Measurements from ENCODE around the gene ZNHIT1.
A peak's percentile ranks its signal among the peaks of the same experiment; 100 is the strongest.

The ZNHIT1 gene

DNA sequence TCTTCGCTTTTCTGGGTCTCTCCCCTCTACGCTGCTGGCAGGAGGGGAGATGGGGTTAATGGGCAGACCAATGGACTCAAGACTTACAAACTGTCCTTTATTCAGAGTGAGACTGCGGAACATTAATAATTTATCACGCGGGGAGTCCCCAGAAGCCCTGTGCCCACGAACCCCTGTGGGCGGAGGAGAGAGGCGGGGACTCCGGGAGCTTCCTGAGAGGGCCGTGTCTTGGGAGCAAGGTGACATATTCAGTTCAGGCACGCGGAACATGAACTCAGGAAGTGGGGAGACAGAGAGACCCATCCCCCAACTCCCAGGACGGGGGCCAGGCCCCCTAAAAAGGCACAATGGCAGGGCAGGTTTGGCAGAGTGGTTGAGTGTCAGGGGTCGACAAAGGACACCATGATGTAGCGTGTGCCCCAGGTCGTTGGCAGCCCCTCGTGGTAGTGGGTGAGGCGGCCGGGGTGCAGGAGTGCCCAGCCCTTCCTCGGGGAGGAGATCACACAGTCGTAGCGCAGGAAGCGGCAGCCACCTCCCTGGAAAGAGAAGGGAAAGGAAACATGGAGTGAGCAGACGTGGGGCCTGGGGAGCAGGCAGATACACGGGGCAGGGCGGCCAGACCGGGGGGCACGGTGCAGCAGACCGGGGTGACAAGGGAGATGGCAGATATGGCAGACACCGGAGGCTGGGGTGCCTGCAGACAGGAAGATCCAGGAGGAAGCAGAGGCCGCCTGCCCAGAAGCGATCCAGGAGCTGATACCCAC, 11.9 kb upstream of the ZNHIT1 start:
- Histone ChIP-seq H3K27ac (ENCODE audit: low read depth, low read length) (no peak overlapping the region), H3K27me3 (ENCODE audit: insufficient read depth, low read length) (peaks cover 17% of the 10 kb centered on the region), H2AFZ (ENCODE audit: low read length, unreplicated experiment) (no peak overlapping the region), H3K36me3 (ENCODE audit: insufficient read depth, low read length) (peaks cover 2% of the 10 kb centered on the region; the same call in 1 of the 2 replicates), H3K4me1 (ENCODE audit: control insufficient read depth, insufficient read depth, low read length, unreplicated experiment) (peaks cover 6% of the 10 kb centered on the region), H3K4me3 (ENCODE audit: low read depth, low read length) (no peak overlapping the region), H3K79me2 (ENCODE audit: control insufficient read depth, insufficient read depth, low read length, unreplicated experiment) (no peaks in the 10 kb centered on the region)

DNA sequence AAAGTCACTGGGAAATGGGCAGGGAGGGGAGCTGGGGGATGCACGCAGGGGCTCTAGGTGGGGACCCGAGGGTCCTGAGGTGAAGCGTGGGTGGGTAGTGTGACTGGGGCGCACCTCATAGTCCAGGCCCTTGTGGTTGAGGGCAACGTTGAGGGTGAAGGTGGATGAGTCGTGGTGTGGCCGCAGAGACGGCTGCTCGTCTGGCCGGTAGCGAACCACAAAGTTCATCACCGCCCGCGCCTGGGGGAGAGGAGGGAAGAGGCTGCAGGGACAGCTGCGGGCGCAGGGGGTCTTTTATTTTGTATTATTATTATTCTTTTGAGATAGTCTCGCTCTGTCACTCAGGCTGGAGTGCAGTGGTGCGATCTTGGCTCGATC, 11.3 kb upstream of the ZNHIT1 start:
- Histone ChIP-seq H3K36me3 (ENCODE audit: insufficient read depth, low read length) (peaks cover 2% of the 10 kb centered on the region; the same call in 1 of the 2 replicates), H3K27me3 (ENCODE audit: insufficient read depth, low read length) (peaks cover 12% of the 10 kb centered on the region), H3K4me3 (ENCODE audit: low read depth, low read length) (no peak overlapping the region), H2AFZ (ENCODE audit: low read length, unreplicated experiment) (no peak overlapping the region), H3K79me2 (ENCODE audit: control insufficient read depth, insufficient read depth, low read length, unreplicated experiment) (no peaks in the 10 kb centered on the region), H3K27ac (ENCODE audit: low read depth, low read length) (no peak overlapping the region), H3K4me1 (ENCODE audit: control insufficient read depth, insufficient read depth, low read length, unreplicated experiment) (peaks cover 6% of the 10 kb centered on the region)

GRCh38 chr7:101207459-101207858, 10.5 kb upstream of the ZNHIT1 start:
- H3K79me2 ChIP-seq (ENCODE audit: control insufficient read depth, insufficient read depth, low read length, unreplicated experiment) = no peaks in the 10 kb centered on the region
- peaks cover 2% of the 10 kb centered on the region; the same call in 1 of the 2 replicates for H3K36me3 ChIP-seq (ENCODE audit: insufficient read depth, low read length)
- H3K27ac ChIP-seq (ENCODE audit: low read depth, low read length) = no peak overlapping the region
- no peak overlapping the region for H3K4me3 ChIP-seq (ENCODE audit: low read depth, low read length)
- H2AFZ ChIP-seq (ENCODE audit: low read length, unreplicated experiment) = no peak overlapping the region
- H3K27me3 ChIP-seq (ENCODE audit: insufficient read depth, low read length) = peaks cover 4% of the 10 kb centered on the region; the same call in 1 of the 2 replicates
- H3K4me1 ChIP-seq (ENCODE audit: control insufficient read depth, insufficient read depth, low read length, unreplicated experiment) = no peaks in the 10 kb centered on the region

DNA sequence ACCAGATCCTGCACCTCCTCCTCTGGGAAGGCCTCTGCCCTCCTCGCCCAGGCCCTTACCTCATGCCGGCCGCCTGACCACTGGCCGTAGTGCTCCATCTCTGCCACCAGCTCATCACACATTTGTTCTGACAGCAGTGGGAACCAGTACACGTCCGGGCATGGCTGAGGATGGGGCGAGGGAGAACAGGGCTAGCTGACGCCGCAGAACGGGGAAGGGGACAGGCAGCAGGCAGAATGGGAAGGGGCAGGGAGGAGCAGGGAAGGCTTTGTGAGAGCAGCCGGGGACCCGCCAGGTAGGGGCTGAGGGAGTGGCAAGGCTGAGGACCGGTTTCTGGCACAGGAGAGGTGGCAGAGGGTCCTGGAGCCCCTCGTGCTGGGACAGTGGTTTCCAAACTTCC, 9.2 kb upstream of the ZNHIT1 start:
- H3K27ac ChIP-seq (ENCODE audit: low read depth, low read length) = no peak overlapping the region
- no peaks in the 10 kb centered on the region for H3K27me3 ChIP-seq (ENCODE audit: insufficient read depth, low read length)
- no peaks in the 10 kb centered on the region for H3K79me2 ChIP-seq (ENCODE audit: control insufficient read depth, insufficient read depth, low read length, unreplicated experiment)
- H3K4me1 ChIP-seq (ENCODE audit: control insufficient read depth, insufficient read depth, low read length, unreplicated experiment) = no peaks in the 10 kb centered on the region
- H2AFZ ChIP-seq (ENCODE audit: low read length, unreplicated experiment) = no peak overlapping the region
- peaks cover 2% of the 10 kb centered on the region; the same call in 1 of the 2 replicates for H3K36me3 ChIP-seq (ENCODE audit: insufficient read depth, low read length)
- no peak overlapping the region for H3K4me3 ChIP-seq (ENCODE audit: low read depth, low read length)

- H3K27me3 ChIP-seq (ENCODE audit: insufficient read depth, low read length) = no peaks in the 10 kb centered on the region
- no peak overlapping the region for H3K4me3 ChIP-seq (ENCODE audit: low read depth, low read length)
- no peak overlapping the region for H2AFZ ChIP-seq (ENCODE audit: low read length, unreplicated experiment)
- peaks cover 5% of the 10 kb centered on the region; the same call in 1 of the 2 replicates for H3K36me3 ChIP-seq (ENCODE audit: insufficient read depth, low read length)
- no peaks in the 10 kb centered on the region for H3K4me1 ChIP-seq (ENCODE audit: control insufficient read depth, insufficient read depth, low read length, unreplicated experiment)
- peaks cover 4% of the 10 kb centered on the region for H3K79me2 ChIP-seq (ENCODE audit: control insufficient read depth, insufficient read depth, low read length, unreplicated experiment)
- H3K27ac ChIP-seq (ENCODE audit: low read depth, low read length) = no peak overlapping the region
Measured at GRCh38 chr7:101210143-101210542, 7.8 kb upstream of the ZNHIT1 start.

DNA sequence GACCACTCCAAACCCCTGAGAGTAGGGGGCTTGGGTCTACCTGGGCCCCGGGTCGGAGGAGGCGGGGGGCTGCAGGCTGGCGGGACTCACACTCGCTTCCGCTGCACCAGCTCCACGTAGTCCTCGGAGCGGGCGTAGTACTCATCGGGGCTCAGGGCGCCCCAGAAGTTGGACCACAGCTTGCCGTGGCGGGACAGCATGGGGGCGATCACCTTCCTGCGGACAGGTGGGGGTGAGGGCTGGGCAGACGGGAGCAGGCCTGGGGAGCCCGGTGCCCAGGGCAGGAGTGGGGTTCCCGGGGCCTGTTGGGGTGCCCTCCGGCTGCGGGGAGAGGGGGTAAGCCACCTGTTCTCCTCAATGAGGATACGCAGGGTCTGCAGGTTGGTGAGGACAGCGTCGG, 6.5 kb upstream of the ZNHIT1 start:
- H3K27me3 ChIP-seq (ENCODE audit: insufficient read depth, low read length) = no peaks in the 10 kb centered on the region
- no peak overlapping the region for H2AFZ ChIP-seq (ENCODE audit: low read length, unreplicated experiment)
- H3K4me3 ChIP-seq (ENCODE audit: low read depth, low read length) = no peak overlapping the region
- no peak overlapping the region for H3K27ac ChIP-seq (ENCODE audit: low read depth, low read length)
- H3K79me2 ChIP-seq (ENCODE audit: control insufficient read depth, insufficient read depth, low read length, unreplicated experiment) = peaks cover 17% of the 10 kb centered on the region
- H3K36me3 ChIP-seq (ENCODE audit: insufficient read depth, low read length) = peaks cover 5% of the 10 kb centered on the region; the same call in 1 of the 2 replicates
- H3K4me1 ChIP-seq (ENCODE audit: control insufficient read depth, insufficient read depth, low read length, unreplicated experiment) = peaks cover 8% of the 10 kb centered on the region

GRCh38 chr7:101212014-101212413, 6.0 kb upstream of the ZNHIT1 start:
- Histone ChIP-seq H3K4me1 (ENCODE audit: control insufficient read depth, insufficient read depth, low read length, unreplicated experiment) (peaks cover 8% of the 10 kb centered on the region), H3K36me3 (ENCODE audit: insufficient read depth, low read length) (peaks cover 5% of the 10 kb centered on the region; the same call in 1 of the 2 replicates), H3K79me2 (ENCODE audit: control insufficient read depth, insufficient read depth, low read length, unreplicated experiment) (peaks cover 22% of the 10 kb centered on the region), H3K27me3 (ENCODE audit: insufficient read depth, low read length) (no peaks in the 10 kb centered on the region), H2AFZ (ENCODE audit: low read length, unreplicated experiment) (no peak overlapping the region), H3K27ac (ENCODE audit: low read depth, low read length) (no peak overlapping the region), H3K4me3 (ENCODE audit: low read depth, low read length) (no peak overlapping the region)

- Histone ChIP-seq H3K4me3 (ENCODE audit: low read depth, low read length) (peak overlapping the region; percentile 95), H3K36me3 (ENCODE audit: insufficient read depth, low read length) (0 out of 2 replicates have a peak, but pooled peaks cover 3% of the 10 kb centered on the region), H3K79me2 (ENCODE audit: control insufficient read depth, insufficient read depth, low read length, unreplicated experiment) (peaks cover 52% of the 10 kb centered on the region), H3K27me3 (ENCODE audit: insufficient read depth, low read length) (no peaks in the 10 kb centered on the region), H3K4me1 (ENCODE audit: control insufficient read depth, insufficient read depth, low read length, unreplicated experiment) (peaks cover 8% of the 10 kb centered on the region), H2AFZ (ENCODE audit: low read length, unreplicated experiment) (no peak overlapping the region), H3K27ac (ENCODE audit: low read depth, low read length) (no peak overlapping the region)
Measured at GRCh38 chr7:101216001-101216859, 1.7 kb upstream of the ZNHIT1 start.

DNA sequence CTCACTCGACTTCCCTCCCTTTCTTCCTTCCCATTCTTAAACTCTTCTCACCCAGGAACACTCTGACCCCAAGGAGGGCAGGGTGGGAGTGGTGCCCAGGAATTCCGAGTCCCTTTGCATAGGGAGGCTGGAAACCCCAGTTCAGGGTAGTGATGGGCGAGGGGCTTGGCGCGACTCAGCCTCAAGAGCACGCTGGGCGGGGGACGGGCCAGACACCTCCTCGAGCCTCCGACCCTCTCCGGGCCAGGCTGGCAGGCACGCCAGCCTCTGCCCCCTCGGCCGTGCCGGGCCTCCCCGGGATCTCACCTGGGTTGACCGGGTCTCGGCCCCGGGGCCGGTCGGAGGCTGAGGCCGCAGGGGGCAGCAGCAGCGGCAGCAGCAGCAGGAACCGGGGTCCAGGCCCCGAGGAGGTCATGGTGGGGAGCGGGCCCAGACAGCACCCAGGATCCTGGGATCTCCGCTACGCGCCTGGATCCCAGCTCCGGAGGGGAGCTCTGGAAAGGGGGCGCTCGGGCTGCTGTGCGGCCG, 1.0 kb upstream of the ZNHIT1 start:
- peaks cover 8% of the 10 kb centered on the region for H3K4me1 ChIP-seq (ENCODE audit: control insufficient read depth, insufficient read depth, low read length, unreplicated experiment)
- H3K27ac ChIP-seq (ENCODE audit: low read depth, low read length) = peak overlapping the region; percentile 95
- H3K4me3 ChIP-seq (ENCODE audit: low read depth, low read length) = peak overlapping the region; percentile 95
- H3K36me3 ChIP-seq (ENCODE audit: insufficient read depth, low read length) = 0 out of 2 replicates have a peak, but pooled peaks cover 3% of the 10 kb centered on the region
- H2AFZ ChIP-seq (ENCODE audit: low read length, unreplicated experiment) = peak overlapping the region; percentile 15
- no peaks in the 10 kb centered on the region for H3K27me3 ChIP-seq (ENCODE audit: insufficient read depth, low read length)
- H3K79me2 ChIP-seq (ENCODE audit: control insufficient read depth, insufficient read depth, low read length, unreplicated experiment) = peaks cover 56% of the 10 kb centered on the region

DNA sequence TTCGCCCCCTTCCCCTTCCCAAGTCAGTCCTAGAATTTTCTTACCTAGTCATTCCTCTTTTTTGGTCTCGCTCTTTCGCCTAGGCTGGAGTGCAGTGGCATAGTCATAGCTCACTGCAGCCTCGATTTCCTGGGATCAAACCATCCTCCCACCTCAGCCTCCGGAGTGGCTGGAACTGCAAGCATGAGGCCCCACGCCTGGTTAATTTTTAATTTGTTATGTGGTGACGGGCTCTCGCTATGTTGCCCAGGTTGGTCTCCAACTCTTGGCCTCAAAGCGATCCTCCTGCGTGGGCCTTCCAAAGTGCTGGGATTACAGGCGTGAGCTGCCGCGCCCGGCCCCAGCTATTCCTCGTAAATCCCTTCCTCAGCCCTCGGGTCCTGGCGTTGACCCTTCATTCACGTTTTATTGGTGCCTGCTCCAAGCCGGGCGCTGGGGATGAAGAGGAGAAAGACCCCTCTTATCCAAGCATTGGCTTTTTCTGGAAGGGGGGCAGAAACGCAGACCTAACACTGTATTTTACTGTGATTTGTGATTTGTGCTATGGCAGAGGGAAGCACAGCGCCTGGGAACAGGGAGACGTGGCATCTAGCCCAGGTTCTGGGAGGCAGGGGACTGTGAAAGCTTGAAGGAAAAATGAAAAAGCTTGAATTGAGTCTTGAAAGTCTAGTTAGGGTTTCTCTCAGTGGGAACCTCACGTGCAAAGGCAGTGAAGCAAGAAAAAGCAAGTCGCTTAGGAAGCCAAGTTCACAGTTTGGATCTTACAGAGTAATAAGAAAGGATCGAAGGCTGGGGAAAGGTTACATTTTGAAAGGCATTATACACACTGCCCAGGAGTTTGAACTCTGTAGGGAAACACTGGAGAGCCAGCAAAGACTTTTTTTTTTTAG, 516 bp downstream of the ZNHIT1 start:
- H3K27ac ChIP-seq (ENCODE audit: low read depth, low read length) = peak overlapping the region; percentile 95; the same call in 1 of the 2 replicates
- H3K4me3 ChIP-seq (ENCODE audit: low read depth, low read length) = peak overlapping the region; percentile 95
- no peaks in the 10 kb centered on the region for H3K27me3 ChIP-seq (ENCODE audit: insufficient read depth, low read length)
- peak overlapping the region; percentile 77 for H2AFZ ChIP-seq (ENCODE audit: low read length, unreplicated experiment)
- peaks cover 8% of the 10 kb centered on the region for H3K4me1 ChIP-seq (ENCODE audit: control insufficient read depth, insufficient read depth, low read length, unreplicated experiment)
- peaks cover 56% of the 10 kb centered on the region for H3K79me2 ChIP-seq (ENCODE audit: control insufficient read depth, insufficient read depth, low read length, unreplicated experiment)
- peaks cover 6% of the 10 kb centered on the region; the same call in 1 of the 2 replicates for H3K36me3 ChIP-seq (ENCODE audit: insufficient read depth, low read length)

All from ACC112 (cell line).